HG03442 (cell line): Measurements from ENCODE around the gene DISP3.
"Not testable (repeated sequence)": the region's sequence is repeated elsewhere in the genome, so short reads cannot be mapped to it uniquely, and the experiment has no call there.

Source experiments
- ATAC-seq: cut with Tn5 transposase; IDR thresholded peaks from one replicate; pipeline ENCODE4 v1.9.1; 2021; ENCODE audit warnings: mild to moderate bottlenecking, moderate library complexity; ENCODE audit not compliant: unreplicated experiment

Gene DISP3

DNA sequence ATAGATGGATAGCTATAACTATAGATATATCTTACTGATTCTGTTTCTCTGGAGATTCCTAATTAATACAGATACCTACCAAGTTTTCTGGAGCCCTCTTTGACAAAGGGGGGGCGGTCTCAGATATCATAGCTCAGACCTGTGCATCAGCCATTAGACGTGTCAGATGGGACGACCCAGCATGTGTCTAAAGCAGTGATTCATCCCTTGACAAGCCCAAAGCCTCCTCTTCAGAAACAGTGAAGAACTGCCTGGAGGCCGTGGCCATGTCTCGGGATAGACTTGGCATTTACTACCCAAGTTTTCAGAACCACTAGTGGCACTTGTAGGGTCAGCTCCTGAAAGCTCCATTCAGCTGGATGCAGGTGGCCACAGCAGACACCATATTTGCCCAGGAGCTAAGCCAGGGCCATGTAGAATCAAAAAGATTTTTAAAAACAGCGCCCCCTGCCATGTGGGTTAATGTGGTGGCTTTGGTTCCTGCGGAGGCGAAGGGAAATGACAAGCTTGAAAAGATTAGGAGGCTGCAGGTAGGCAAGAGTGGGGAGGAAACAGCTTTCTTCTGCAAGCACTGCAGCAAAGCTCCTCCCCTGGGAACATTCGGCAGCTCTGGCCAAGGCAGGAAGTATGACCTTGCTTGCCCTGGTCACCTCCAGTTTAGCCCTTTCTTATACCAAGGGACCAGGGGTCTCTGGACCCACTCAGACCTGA, 93.1 kb downstream of the DISP3 start:
- no peak for ATAC-seq

DNA sequence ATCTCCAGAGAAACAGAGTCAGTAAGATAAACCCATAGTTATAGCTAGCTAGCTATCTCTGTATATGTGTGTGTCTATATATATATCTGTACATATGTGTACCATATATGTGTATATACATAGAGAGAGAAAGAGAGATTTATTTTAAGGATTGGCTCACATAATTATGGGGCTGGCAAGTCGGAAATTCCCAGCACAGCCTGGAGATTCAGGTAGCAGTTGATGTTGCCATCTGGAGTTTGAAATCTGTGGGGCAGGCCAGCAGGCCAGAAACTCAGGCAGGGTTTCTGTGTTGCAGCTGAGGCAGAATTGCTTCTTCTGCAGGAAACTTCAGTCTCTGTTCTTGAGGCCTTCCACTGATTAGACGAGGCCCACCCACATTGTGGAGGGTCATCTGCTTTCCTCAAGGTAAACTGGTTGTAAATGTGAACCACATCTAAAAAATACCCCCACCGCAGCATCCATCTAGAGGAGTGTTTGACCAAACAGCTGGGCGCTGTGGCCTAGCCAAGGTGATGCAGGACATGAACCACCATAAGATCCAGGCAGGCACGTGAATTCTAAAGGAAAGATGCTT, 94.2 kb downstream of the DISP3 start:
- ATAC-seq, result no peak

GRCh38 chr1:11575553-11575952, 96.6 kb downstream of the DISP3 start:
- ATAC-seq, result no peak

DNA sequence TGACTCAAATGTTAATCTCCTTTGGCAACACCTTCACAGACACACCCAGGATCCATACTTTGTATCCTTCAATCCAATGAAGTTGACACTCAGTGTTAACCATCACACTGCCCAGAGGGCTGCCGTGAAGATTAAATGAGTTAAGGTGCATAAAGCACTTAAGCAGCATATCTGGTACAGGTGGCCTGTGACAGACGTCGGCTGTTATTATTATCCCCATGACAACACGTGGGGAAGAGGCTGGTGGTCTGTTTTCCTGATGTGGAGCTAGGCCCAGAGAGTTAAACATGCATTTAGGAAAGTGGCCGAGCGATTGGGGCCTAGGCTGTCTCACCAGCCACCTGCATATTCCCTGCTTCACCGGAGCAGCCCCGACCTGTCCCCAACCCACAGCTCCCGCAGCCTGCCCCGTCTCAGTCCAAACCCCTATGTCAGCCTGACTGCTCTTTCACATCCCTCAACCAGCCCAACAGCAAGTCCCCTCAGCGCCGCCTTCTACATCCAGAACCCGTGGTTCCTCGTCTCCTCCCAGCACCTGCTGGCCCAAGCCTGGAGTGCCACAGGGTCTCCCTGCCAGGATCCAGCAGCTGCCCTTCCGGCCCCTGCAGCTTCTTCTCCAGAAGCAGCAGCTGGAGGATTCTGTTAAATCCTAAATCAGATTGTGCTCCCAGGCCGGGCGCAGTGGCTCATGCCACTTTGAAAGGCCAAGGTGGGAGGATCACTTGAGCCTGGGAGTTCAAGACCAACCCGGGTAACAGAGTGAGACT, 97.3 kb downstream of the DISP3 start:
- no peak for ATAC-seq

DNA sequence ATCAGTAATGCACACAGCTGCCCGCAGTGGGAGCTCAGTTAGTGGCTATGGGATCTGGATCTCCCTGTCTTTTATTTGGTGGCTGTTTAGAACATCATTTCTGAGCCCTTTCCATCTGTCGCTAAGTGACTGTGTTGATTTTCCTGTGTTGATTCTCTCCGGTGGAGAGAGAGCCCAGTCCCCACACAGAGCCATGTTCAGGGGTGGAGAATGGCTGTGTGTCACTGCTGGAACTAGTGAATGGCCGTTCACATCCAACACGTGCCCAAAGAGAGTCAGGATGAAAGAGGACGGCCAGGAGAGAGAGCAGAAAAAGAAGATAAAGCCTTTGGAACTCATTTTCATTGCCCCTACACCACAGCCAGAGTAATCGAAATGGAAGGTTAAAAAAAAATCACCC, 99.0 kb downstream of the DISP3 start:
- no peak for ATAC-seq

DNA sequence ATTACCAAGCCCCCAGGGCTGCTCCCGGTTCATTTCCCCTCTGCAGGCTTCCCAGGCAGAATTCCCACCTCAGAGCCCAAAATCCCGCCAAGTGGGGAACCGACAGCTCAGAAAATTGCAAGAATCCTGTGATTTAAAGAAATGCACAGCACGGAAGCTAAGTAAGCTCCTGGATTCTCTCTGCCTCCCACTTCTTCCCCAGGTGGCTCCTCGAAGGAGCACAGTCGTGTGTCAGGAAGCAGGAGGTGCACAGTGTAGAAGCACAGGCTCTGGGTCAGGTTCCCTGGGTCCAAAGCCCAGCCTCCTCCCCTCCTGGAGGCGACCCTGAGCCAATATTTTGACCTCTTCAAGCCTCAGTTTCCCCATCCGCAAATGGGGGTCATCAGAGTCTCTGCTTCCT, 100.6 kb downstream of the DISP3 start:
- ATAC-seq, result no peak

DNA sequence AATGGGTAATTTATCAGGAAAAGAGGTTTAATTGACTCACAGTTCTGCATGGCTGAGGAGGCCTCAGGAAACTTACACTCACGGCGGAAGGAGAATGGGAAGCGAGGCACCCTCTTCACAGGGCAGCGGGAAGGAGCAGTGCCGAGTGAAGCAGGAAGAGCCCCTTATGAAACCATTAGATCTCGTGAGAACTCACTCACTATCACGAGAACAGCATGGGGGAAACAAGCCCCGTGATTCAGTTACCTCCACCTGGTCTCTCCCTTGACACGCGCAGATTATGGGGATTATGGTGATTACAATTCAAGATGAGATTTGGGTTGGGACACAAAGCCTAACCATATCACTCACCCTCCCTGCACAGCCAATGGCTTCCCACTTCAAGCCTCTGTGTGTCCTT, 101.1 kb downstream of the DISP3 start:
- ATAC-seq, result not testable (repeated sequence)

GRCh38 chr1:11581445-11581991, 102.6 kb downstream of the DISP3 start:
- no peak for ATAC-seq

DNA sequence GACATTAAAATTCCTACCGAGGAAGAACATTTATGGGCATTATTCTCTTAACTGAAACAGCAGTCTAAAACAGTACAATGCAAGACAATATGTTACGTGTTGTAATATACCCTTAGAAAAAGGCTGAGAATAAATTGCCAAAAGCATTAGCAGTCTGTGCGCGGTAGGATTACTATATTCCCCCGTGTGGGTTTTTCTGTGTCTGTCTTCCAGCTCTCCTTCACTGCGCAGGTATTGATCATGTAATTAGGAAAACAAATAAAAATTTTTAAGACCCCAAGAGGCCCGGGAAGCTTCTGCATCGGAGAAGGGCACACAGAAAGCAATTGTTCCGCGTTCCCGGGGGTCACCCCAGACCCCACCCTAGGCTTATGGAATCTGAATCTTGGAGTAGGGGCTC, 106.4 kb downstream of the DISP3 start:
- ATAC-seq, result no peak
